Mesenchymal stem cell (in vitro differentiated cells and primary cell): ENCODE measurements around the gene MED13L.

Source experiments
- DNase-seq: peaks from one replicate; pipeline ENCODE4 v3.0.0-alpha.2; 2013
- H2AFZ ChIP-seq: one replicate; pipeline ENCODE4 v1.6.1; 2013; ENCODE audit warnings: low read depth, mild to moderate bottlenecking, control low read depth, inconsistent platforms, low read length, moderate library complexity
- H2AK5ac ChIP-seq: 2 replicates; pipeline ENCODE4 v1.6.1; 2013; ENCODE audit warnings: low read length, moderate library complexity, mild to moderate bottlenecking, inconsistent platforms; ENCODE audit not compliant: severe bottlenecking
- H2BK120ac ChIP-seq: one replicate; pipeline ENCODE4 v1.6.1; 2013; ENCODE audit warnings: low read depth, mild to moderate bottlenecking, inconsistent platforms, low read length, moderate library complexity
- H2BK12ac ChIP-seq, 2 experiments: one replicate each; pipeline ENCODE4 v1.6.1; 2013; ENCODE audit warnings: inconsistent platforms in 2 of 2, low read length in 2 of 2, mild to moderate bottlenecking in 2 of 2, moderate library complexity in 2 of 2, control low read depth in 1 of 2
- H2BK15ac ChIP-seq: one replicate; pipeline ENCODE4 v1.6.1; 2013; ENCODE audit warnings: mild to moderate bottlenecking, low read depth, inconsistent platforms; ENCODE audit not compliant: poor library complexity, severe bottlenecking
- H2BK5ac ChIP-seq: 2 replicates; pipeline ENCODE4 v1.6.1; 2013; ENCODE audit warnings: low read depth, mild to moderate bottlenecking, low read length, control low read depth, inconsistent platforms; ENCODE audit not compliant: poor library complexity, severe bottlenecking
- H3K14ac ChIP-seq, 2 experiments: one replicate each; pipeline ENCODE4 v1.6.1; 2013; ENCODE audit warnings: inconsistent platforms in 2 of 2, low read length in 2 of 2, control low read depth in 1 of 2, mild to moderate bottlenecking in 1 of 2, moderate library complexity in 1 of 2
- H3K18ac ChIP-seq, 2 experiments: one replicate each; pipeline ENCODE4 v1.6.1; 2013; ENCODE audit warnings: inconsistent platforms in 2 of 2, low read length in 2 of 2, control low read depth in 1 of 2, low read depth in 1 of 2, mild to moderate bottlenecking in 1 of 2
- H3K23ac ChIP-seq, 2 experiments: one replicate each; pipeline ENCODE4 v1.6.1; 2013; ENCODE audit warnings: inconsistent platforms in 2 of 2, low read length in 2 of 2, mild to moderate bottlenecking in 2 of 2, moderate library complexity in 2 of 2, control low read depth in 1 of 2
- H3K27ac ChIP-seq: 2 replicates; pipeline ENCODE4 v1.5.1; 2013; ENCODE audit warnings: mild to moderate bottlenecking, moderate library complexity, low read length, control low read depth, inconsistent platforms; ENCODE audit not compliant: poor library complexity, severe bottlenecking
- H3K27me3 ChIP-seq, 2 experiments: 2 replicates each; pipeline versions ENCODE4 v1.6.1 to v1.7.0; 2013; ENCODE audit warnings: low read length in 2 of 2, mild to moderate bottlenecking in 2 of 2, moderate library complexity in 2 of 2, control low read depth in 1 of 2, inconsistent platforms in 1 of 2; ENCODE audit not compliant: control insufficient read depth in 1 of 2, insufficient read depth in 1 of 2
- H3K36me3 ChIP-seq, 2 experiments: 2 replicates each; pipeline versions ENCODE4 v1.6.1 to v1.7.0; 2013; ENCODE audit warnings: low read length in 2 of 2, control low read depth in 1 of 2, inconsistent platforms in 1 of 2, low read depth in 1 of 2, mild to moderate bottlenecking in 1 of 2; ENCODE audit not compliant: insufficient read depth in 2 of 2, control insufficient read depth in 1 of 2
- H3K4ac ChIP-seq, 2 experiments: one replicate each; pipeline ENCODE4 v1.6.1; 2013; ENCODE audit warnings: inconsistent platforms in 2 of 2, low read length in 2 of 2, mild to moderate bottlenecking in 2 of 2, moderate library complexity in 2 of 2, control low read depth in 1 of 2, low read depth in 1 of 2
- H3K4me1 ChIP-seq: 2 replicates; pipeline ENCODE4 v1.6.1; 2013; ENCODE audit warnings: low read depth, low read length, control low read depth; ENCODE audit not compliant: control insufficient read depth, insufficient read depth
- H3K4me2 ChIP-seq: 2 replicates; pipeline ENCODE4 v1.6.1; 2013; ENCODE audit warnings: low read length, mild to moderate bottlenecking, inconsistent platforms; ENCODE audit not compliant: poor library complexity, severe bottlenecking
- H3K4me3 ChIP-seq, 2 experiments: 2 replicates each; pipeline versions ENCODE4 v1.5.1 to v1.7.0; 2013; ENCODE audit warnings: low read length in 2 of 2, mild to moderate bottlenecking in 2 of 2, control low read depth in 1 of 2, low read depth in 1 of 2; ENCODE audit not compliant: insufficient read depth in 1 of 2
- H3K79me1 ChIP-seq: replicated peaks from 2 replicates; pipeline ENCODE4 v1.6.1; 2013; ENCODE audit warnings: mild to moderate bottlenecking, control low read depth, low read length, inconsistent platforms; ENCODE audit not compliant: poor library complexity, severe bottlenecking
- H3K9ac ChIP-seq: 2 replicates; pipeline ENCODE4 v1.7.0; 2013; ENCODE audit warnings: mild to moderate bottlenecking, low read length, moderate library complexity
- H3K9me3 ChIP-seq: 2 replicates; pipeline ENCODE4 v1.7.0; 2013; ENCODE audit warnings: mild to moderate bottlenecking, low read length; ENCODE audit not compliant: control insufficient read depth
- H4K8ac ChIP-seq: one replicate; pipeline ENCODE4 v1.6.1; 2013; ENCODE audit warnings: inconsistent platforms, mild to moderate bottlenecking, low read length, moderate library complexity
- H4K91ac ChIP-seq: one replicate; pipeline ENCODE4 v1.6.1; 2013; ENCODE audit warnings: mild to moderate bottlenecking, low read length, inconsistent platforms
- WGBS: methylation state at CpG from one replicate; pipeline ENCODE4 v1.1.7; 2013; ENCODE audit warnings: mixed read lengths; 5-methylcytosine and 5-hydroxymethylcytosine counted together

Gene MED13L

GRCh38 chr12:116166306-116166705, 111.2 kb downstream of the MED13L start:
- Histone ChIP-seq H3K18ac (no peak overlapping the region), H3K27me3 (no peaks in the 10 kb centered on the region), H3K36me3 (no peaks in the 10 kb centered on the region), H3K9me3 (no peaks in the 10 kb centered on the region), H3K4me1 (peaks cover 9% of the 10 kb centered on the region), H3K4me2 (no peak overlapping the region), H2BK12ac (no peak overlapping the region), H3K4ac (no peak overlapping the region), H3K27ac (no peak overlapping the region), H2BK5ac (no peak overlapping the region), H3K4me3 (no peak overlapping the region), H2AK5ac (no peak overlapping the region), H3K79me1 (peaks cover 6% of the 10 kb centered on the region), H3K23ac (no peak overlapping the region), H2BK15ac (no peak overlapping the region), H3K9ac (no peak overlapping the region), H2BK120ac (no peak overlapping the region), H3K14ac (no peak overlapping the region), H4K91ac (no peak overlapping the region), H4K8ac (no peak overlapping the region), H2AFZ (no peak overlapping the region)
- WGBS, result 81% methylated on average over 5 of the region's 5 CpGs
- no peak for DNase-seq

GRCh38 chr12:116165036-116165425, 112.5 kb downstream of the MED13L start:
- Histone ChIP-seq H2AFZ (no peak overlapping the region), H3K4me1 (peaks cover 7% of the 10 kb centered on the region), H3K18ac (no peak overlapping the region), H3K23ac (no peak overlapping the region), H3K9ac (peak overlapping the region; percentile 24), H3K27ac (no peak overlapping the region), H3K4me3 (no peak overlapping the region), H2AK5ac (no peak overlapping the region), H2BK12ac (no peak overlapping the region), H2BK5ac (no peak overlapping the region), H3K9me3 (no peaks in the 10 kb centered on the region), H4K91ac (no peak overlapping the region), H3K36me3 (no peaks in the 10 kb centered on the region), H4K8ac (no peak overlapping the region), H3K79me1 (peaks cover 6% of the 10 kb centered on the region), H2BK15ac (no peak overlapping the region), H2BK120ac (no peak overlapping the region), H3K14ac (no peak overlapping the region), H3K27me3 (no peaks in the 10 kb centered on the region), H3K4ac (no peak overlapping the region), H3K4me2 (no peak overlapping the region)
- WGBS, result 2% methylated on average over 3 of the region's 4 CpGs
- peak; percentile 79 for DNase-seq

GRCh38 chr12:116164250-116165035, 113.0 kb downstream of the MED13L start:
- Histone ChIP-seq H3K27me3 (no peaks in the 10 kb centered on the region), H3K9ac (peak overlapping the region; percentile 24), H3K9me3 (no peaks in the 10 kb centered on the region), H3K4me1 (peaks cover 6% of the 10 kb centered on the region), H4K91ac (no peak overlapping the region), H2BK15ac (no peak overlapping the region), H3K27ac (peak overlapping the region; percentile 4), H3K23ac (no peak overlapping the region), H3K36me3 (no peaks in the 10 kb centered on the region), H2BK5ac (no peak overlapping the region), H3K14ac (no peak overlapping the region), H2AK5ac (no peak overlapping the region), H3K79me1 (peaks cover 4% of the 10 kb centered on the region), H2BK12ac (no peak overlapping the region), H3K4me3 (no peak overlapping the region), H2AFZ (no peak overlapping the region), H3K18ac (no peak overlapping the region), H2BK120ac (no peak overlapping the region), H3K4me2 (no peak overlapping the region), H3K4ac (no peak overlapping the region), H4K8ac (no peak overlapping the region)
- 20% methylated on average over 2 of the region's 3 CpGs for WGBS
- peak; percentile 89 for DNase-seq

- Histone ChIP-seq H3K79me1 (peaks cover 5% of the 10 kb centered on the region), H3K9me3 (no peaks in the 10 kb centered on the region), H3K27me3 (no peaks in the 10 kb centered on the region), H3K4me1 (peaks cover 6% of the 10 kb centered on the region), H2BK5ac (no peak overlapping the region), H3K27ac (no peak overlapping the region), H2BK15ac (no peak overlapping the region), H2BK12ac (no peak overlapping the region), H4K8ac (no peak overlapping the region), H3K4me2 (no peak overlapping the region), H3K4ac (no peak overlapping the region), H3K23ac (no peak overlapping the region), H2BK120ac (no peak overlapping the region), H3K36me3 (no peaks in the 10 kb centered on the region), H4K91ac (no peak overlapping the region), H2AFZ (no peak overlapping the region), H3K14ac (no peak overlapping the region), H3K9ac (no peak overlapping the region), H3K4me3 (no peak overlapping the region), H2AK5ac (no peak overlapping the region), H3K18ac (no peak overlapping the region)
- DNase-seq, result no peak
- 60% methylated on average over 1 of the region's 3 CpGs for WGBS
Measured at GRCh38 chr12:116162071-116162470, 115.4 kb downstream of the MED13L start.
